Measurements from ENCODE around the gene GABARAP.

GABARAP gene

DNA sequence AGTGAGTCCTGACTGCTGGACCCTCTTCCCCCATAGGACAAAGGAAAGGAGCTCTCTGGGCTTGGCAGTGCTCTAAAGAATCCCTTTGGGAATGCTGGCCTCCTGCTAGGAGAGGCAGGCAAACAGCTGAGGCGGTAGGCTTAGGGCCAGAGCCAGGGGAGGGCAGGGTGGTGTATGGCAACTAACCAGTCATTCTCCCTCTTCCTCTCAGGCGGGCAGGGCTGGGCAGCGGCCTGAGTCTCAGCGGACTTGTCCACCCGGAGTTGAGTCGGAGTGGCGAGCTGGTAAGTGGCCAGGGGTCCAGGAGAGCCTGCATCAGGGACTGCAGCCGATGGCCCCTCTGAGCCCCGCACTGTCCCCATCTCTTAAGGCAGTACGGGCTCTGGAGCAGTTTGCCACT, 18.1 kb downstream of the GABARAP start:
- H3K36me3 ChIP-seq (ENCODE audit: control insufficient read depth, insufficient read depth, low read length), result peaks cover 75% of the 10 kb centered on the region
- peaks cover under 1% of the 10 kb centered on the region for H3K4me1 ChIP-seq (ENCODE audit: control insufficient read depth, insufficient read depth, low read length)
- no peaks in the 10 kb centered on the region for H3K27me3 ChIP-seq (ENCODE audit: control insufficient read depth, insufficient read depth, low read length)
- H3K4me3 ChIP-seq (ENCODE audit: low read depth, low read length), result no peak overlapping the region
- no peak overlapping the region for H3K9ac ChIP-seq (ENCODE audit: low read depth, low read length)
- H3K9me3 ChIP-seq (ENCODE audit: control insufficient read depth, insufficient read depth, low read length), result no peaks in the 10 kb centered on the region

DNA sequence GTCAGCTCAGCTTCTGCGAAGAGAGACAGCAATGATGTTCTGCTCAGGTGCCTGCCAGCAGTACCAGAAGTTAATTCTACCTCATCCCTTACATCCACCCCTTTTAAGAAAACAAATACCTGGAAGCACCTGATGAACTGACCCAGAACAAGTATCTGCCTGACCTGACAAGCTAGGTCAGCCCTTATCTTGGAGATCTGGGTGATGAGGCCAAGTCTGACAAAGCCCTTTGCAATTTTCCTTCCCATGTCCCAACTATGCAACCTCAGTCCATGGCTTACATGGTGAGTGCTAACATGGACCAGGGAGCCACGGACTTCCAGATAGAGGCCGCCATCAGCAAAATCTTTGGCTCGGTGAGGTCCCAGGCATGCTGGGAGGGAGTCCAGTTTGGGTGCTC, 18.9 kb downstream of the GABARAP start:
- Histone ChIP-seq H3K4me3 (ENCODE audit: low read depth, low read length) (no peak overlapping the region), H3K9ac (ENCODE audit: low read depth, low read length) (no peak overlapping the region), H3K27me3 (ENCODE audit: control insufficient read depth, insufficient read depth, low read length) (no peaks in the 10 kb centered on the region), H3K36me3 (ENCODE audit: control insufficient read depth, insufficient read depth, low read length) (peaks cover 69% of the 10 kb centered on the region), H3K9me3 (ENCODE audit: control insufficient read depth, insufficient read depth, low read length) (no peaks in the 10 kb centered on the region), H3K4me1 (ENCODE audit: control insufficient read depth, insufficient read depth, low read length) (peaks cover 3% of the 10 kb centered on the region)

DNA sequence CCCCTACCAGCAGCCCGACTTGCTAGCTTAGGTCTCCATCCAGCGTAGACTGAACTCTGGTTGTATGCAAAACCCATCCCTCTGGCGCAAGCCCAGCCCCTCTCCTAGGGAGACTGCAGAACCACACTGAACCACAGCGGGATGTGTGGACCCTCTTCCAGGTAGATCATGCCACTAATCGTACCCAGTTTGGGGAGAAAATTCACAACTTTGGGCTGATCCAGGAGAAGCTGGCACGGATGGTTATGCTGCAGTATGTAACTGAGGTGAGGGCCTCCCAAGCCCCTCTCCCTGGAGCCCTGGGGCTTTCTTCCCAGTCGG, 19.3 kb downstream of the GABARAP start:
- no peaks in the 10 kb centered on the region for H3K27me3 ChIP-seq (ENCODE audit: control insufficient read depth, insufficient read depth, low read length)
- H3K4me3 ChIP-seq (ENCODE audit: low read depth, low read length), result no peak overlapping the region
- peaks cover 65% of the 10 kb centered on the region for H3K36me3 ChIP-seq (ENCODE audit: control insufficient read depth, insufficient read depth, low read length)
- H3K4me1 ChIP-seq (ENCODE audit: control insufficient read depth, insufficient read depth, low read length), result peaks cover 6% of the 10 kb centered on the region
- no peak overlapping the region for H3K9ac ChIP-seq (ENCODE audit: low read depth, low read length)
- H3K9me3 ChIP-seq (ENCODE audit: control insufficient read depth, insufficient read depth, low read length), result no peaks in the 10 kb centered on the region

DNA sequence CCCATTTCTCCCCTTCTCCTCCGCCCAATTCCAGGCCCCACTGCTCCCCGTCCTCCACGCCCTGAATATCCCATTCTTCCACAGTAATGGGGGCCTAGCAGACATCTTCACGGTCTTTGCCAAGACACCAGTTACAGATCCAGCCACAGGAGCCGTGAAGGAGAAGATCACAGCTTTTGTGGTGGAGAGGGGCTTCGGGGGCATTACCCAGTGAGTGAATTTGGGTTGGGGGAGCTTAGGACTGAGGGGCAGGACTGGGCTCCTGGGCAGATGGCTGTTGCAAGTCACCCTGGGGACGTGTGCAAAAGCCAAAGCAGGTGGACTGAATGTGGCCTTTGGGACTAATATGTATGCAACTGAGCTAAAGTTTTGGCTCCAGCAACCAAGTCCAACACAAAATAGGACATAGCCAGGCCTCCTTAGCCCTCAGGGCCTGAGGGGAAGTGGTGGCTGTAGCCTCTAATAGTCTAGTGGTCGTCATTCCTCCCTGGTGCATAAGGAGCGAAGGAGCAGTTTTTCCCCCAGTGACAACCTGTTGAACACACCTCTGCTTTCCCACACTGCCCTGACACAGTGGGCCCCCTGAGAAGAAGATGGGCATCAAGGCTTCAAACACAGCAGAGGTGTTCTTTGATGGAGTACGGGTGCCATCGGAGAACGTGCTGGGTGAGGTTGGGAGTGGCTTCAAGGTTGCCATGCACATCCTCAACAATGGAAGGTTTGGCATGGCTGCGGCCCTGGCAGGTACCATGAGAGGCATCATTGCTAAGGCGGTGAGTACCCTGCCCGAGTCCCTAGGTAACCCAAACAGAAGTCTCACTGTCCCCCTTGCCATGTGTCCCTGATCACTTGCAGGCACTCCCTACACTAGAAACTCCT, 19.9 kb downstream of the GABARAP start:
- H3K36me3 ChIP-seq (ENCODE audit: control insufficient read depth, insufficient read depth, low read length), result peaks cover 59% of the 10 kb centered on the region
- H3K9me3 ChIP-seq (ENCODE audit: control insufficient read depth, insufficient read depth, low read length), result no peaks in the 10 kb centered on the region
- peaks cover 6% of the 10 kb centered on the region for H3K4me1 ChIP-seq (ENCODE audit: control insufficient read depth, insufficient read depth, low read length)
- H3K27me3 ChIP-seq (ENCODE audit: control insufficient read depth, insufficient read depth, low read length), result no peaks in the 10 kb centered on the region
- no peak overlapping the region for H3K4me3 ChIP-seq (ENCODE audit: low read depth, low read length)
- H3K9ac ChIP-seq (ENCODE audit: low read depth, low read length), result no peak overlapping the region

DNA sequence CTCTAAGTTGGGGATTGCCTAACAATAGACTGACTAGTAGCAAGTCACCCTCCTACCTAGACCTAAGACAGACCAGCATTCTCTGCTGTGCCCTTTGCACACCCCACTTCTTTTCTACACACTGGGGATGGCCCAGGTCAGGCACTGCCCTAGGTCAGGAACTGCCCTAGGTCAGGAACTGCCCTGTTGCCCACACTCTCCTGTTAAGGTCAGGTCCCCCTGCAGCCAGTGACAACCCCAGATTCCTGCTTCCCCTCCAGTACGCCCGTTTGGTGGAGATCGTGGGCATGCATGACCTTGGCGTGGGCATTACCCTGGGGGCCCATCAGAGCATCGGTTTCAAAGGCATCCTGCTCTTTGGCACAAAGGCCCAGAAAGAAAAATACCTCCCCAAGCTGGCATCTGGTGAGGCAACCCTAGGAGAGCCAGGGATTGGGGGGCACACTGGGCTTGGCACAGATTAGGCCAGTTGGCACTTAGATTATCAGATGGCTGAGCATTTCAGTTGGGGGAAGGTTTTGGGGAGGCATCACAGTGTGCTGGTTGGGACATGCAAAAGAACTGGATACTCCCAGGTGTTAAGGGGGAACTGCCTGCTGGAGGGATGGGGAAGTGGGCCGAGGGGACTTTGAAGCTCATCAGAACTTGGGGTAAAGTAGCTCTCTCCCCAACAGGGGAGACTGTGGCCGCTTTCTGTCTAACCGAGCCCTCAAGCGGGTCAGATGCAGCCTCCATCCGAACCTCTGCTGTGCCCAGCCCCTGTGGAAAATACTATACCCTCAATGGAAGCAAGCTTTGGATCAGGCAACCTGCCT, 20.8 kb downstream of the GABARAP start:
- peaks cover 6% of the 10 kb centered on the region for H3K4me1 ChIP-seq (ENCODE audit: control insufficient read depth, insufficient read depth, low read length)
- H3K4me3 ChIP-seq (ENCODE audit: low read depth, low read length), result no peak overlapping the region
- peaks cover 50% of the 10 kb centered on the region for H3K36me3 ChIP-seq (ENCODE audit: control insufficient read depth, insufficient read depth, low read length)
- H3K9me3 ChIP-seq (ENCODE audit: control insufficient read depth, insufficient read depth, low read length), result no peaks in the 10 kb centered on the region
- no peaks in the 10 kb centered on the region for H3K27me3 ChIP-seq (ENCODE audit: control insufficient read depth, insufficient read depth, low read length)
- no peak overlapping the region for H3K9ac ChIP-seq (ENCODE audit: low read depth, low read length)

DNA sequence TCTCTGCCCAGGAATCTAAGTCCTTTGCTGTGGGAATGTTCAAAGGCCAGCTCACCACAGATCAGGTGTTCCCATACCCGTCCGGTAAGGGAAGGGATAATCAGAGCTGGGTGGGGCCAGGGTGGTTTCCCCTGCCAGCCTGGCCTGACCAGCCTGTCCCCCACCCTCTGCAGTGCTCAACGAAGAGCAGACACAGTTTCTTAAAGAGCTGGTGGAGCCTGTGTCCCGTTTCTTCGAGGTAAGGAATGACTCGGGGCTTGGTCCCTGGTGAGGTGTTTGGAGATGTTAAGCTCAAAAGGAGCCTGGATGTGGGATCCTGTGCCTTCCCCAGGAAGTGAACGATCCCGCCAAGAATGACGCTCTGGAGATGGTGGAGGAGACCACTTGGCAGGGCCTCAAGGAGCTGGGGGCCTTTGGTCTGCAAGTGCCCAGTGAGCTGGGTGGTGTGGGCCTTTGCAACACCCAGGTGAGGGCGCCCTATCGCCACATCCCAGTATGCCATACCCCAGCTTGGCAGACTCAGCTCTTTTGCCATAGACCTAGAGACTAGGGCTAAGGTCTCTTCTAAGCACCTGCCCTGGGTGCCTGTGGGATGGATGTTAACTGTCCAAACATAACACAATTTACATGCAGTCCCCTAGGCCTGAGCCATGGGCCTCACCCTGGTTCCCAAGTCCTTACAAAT, 21.5 kb downstream of the GABARAP start:
- peaks cover 8% of the 10 kb centered on the region for H3K4me1 ChIP-seq (ENCODE audit: control insufficient read depth, insufficient read depth, low read length)
- H3K27me3 ChIP-seq (ENCODE audit: control insufficient read depth, insufficient read depth, low read length), result no peaks in the 10 kb centered on the region
- peak overlapping the region; percentile 69 for H3K4me3 ChIP-seq (ENCODE audit: low read depth, low read length)
- peak overlapping the region; percentile 68 for H3K9ac ChIP-seq (ENCODE audit: low read depth, low read length)
- H3K9me3 ChIP-seq (ENCODE audit: control insufficient read depth, insufficient read depth, low read length), result no peaks in the 10 kb centered on the region
- peaks cover 44% of the 10 kb centered on the region for H3K36me3 ChIP-seq (ENCODE audit: control insufficient read depth, insufficient read depth, low read length)

DNA sequence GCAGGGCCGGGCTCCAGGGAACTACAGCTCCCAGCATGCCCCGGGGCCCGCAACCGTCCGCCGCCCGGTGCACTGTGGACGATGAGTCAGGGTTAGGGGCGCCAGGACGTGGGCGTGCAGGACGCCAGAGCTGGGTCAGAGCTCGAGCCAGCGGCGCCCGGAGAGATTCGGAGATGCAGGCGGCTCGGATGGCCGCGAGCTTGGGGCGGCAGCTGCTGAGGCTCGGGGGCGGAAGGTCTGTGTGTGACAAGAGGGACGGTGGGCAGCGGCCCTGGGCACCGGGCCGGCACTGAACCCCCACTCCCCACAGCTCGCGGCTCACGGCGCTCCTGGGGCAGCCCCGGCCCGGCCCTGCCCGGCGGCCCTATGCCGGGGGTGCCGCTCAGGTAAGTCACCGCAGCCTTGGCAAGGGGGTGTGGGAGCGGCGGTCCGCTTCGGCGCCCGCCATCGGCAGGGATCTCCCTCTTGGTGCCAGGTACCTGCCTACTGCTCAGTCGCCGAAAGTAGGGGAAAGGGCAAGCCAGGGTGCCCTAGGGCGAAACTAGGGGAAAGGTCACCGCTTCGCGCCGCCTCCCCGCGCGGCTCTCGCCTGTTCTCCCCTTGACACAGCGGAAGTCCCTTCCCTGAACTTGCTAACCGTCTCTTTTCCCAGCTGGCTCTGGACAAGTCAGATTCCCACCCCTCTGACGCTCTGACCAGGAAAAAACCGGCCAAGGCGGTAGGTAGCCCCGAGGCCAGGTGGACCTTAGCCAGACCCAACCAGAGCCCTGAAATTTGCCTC, 22.2 kb downstream of the GABARAP start, which contains the start of the genes ACADVL and DLG4:
TSS of gene ACADVL (plus strand) at position 127 of the 781 bp plus-strand sequence. CDS start at position 174, 47 bp downstream.
TSS of gene DLG4 (minus strand) at position 25 of the 781 bp plus-strand sequence.
- Histone ChIP-seq H3K27me3 (ENCODE audit: control insufficient read depth, insufficient read depth, low read length) (no peaks in the 10 kb centered on the region), H3K9me3 (ENCODE audit: control insufficient read depth, insufficient read depth, low read length) (no peaks in the 10 kb centered on the region), H3K4me1 (ENCODE audit: control insufficient read depth, insufficient read depth, low read length) (peaks cover 8% of the 10 kb centered on the region), H3K36me3 (ENCODE audit: control insufficient read depth, insufficient read depth, low read length) (peaks cover 39% of the 10 kb centered on the region), H3K4me3 (ENCODE audit: low read depth, low read length) (peak within 1 kb of the TSS; percentile 69), H3K9ac (ENCODE audit: low read depth, low read length) (peak within 1 kb of the TSS; percentile 68)

DNA sequence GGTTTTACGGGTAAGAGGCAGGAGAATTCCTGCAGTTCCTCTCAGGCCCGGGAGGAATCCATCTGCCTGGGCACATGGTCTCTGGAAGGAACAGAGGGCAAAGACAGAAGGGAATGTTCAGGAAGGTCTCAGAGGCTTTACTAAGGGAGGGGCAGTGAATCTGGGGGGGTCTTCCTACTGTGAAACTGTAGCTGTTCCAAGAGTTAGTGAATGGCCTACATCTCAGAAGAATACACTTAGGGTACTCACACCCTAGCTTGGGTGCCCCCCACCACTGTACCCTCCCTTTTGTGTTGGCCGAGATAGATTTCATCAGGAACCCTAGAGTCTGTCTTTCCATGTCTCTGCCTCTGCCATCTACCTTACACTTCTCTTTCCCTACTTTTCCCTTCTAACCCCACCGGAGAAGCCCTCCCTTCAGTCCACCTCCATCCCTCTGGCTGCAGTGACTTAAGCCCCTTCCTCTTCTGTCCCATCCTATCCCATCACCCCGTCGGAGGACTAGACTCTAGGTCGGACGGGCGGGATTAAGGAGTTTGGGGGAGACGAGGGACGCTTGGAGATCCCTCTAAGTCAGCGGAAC, 22.9 kb downstream of the GABARAP start:
- Histone ChIP-seq H3K36me3 (ENCODE audit: control insufficient read depth, insufficient read depth, low read length) (peaks cover 32% of the 10 kb centered on the region), H3K9ac (ENCODE audit: low read depth, low read length) (no peak overlapping the region), H3K9me3 (ENCODE audit: control insufficient read depth, insufficient read depth, low read length) (no peaks in the 10 kb centered on the region), H3K4me3 (ENCODE audit: low read depth, low read length) (peak overlapping the region; percentile 69), H3K27me3 (ENCODE audit: control insufficient read depth, insufficient read depth, low read length) (no peaks in the 10 kb centered on the region), H3K4me1 (ENCODE audit: control insufficient read depth, insufficient read depth, low read length) (peaks cover 8% of the 10 kb centered on the region)

DNA sequence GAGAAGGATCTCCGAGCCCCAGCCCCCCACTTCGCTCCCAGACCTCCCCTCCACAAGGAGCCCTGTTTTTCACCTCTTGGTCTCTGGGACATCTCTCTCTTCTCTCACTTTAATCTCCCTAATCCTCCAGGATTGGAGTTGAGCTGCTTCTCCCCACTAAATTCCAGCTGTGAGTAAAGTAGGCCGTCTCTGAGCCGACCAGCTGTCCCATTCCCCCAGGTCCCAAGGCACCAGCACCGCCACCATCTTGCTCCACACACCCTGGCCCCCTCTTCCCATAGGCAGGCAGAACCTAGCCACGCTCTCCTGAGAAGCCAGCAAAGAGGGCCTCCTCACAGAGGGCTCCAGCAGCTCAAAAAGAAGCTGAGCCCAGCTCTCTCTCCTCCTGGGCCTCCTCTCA, 23.5 kb downstream of the GABARAP start:
- Histone ChIP-seq H3K4me1 (ENCODE audit: control insufficient read depth, insufficient read depth, low read length) (peaks cover 8% of the 10 kb centered on the region), H3K4me3 (ENCODE audit: low read depth, low read length) (no peak overlapping the region), H3K36me3 (ENCODE audit: control insufficient read depth, insufficient read depth, low read length) (peaks cover 27% of the 10 kb centered on the region), H3K9me3 (ENCODE audit: control insufficient read depth, insufficient read depth, low read length) (no peaks in the 10 kb centered on the region), H3K27me3 (ENCODE audit: control insufficient read depth, insufficient read depth, low read length) (no peaks in the 10 kb centered on the region), H3K9ac (ENCODE audit: low read depth, low read length) (no peak overlapping the region)

DNA sequence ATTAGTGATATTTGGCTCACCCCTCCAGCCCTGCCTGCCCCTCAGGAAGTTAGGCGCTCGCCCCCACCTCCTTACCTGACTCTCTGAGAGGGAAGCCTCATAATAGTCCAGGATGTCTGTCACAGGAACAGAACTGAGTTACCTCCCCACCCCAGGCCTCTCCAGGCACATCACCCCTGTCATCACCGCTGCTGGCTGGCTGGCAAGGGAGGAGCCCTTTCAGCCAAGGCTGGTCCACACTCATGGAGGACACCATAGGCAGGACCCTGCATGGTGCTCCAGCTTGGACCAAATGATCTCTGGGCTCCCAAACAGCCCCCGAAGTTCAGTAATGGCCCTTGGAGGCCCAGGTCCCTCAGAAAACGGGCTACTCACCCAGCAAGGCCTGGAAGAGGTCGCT, 24.1 kb downstream of the GABARAP start:
- peaks cover 10% of the 10 kb centered on the region for H3K4me1 ChIP-seq (ENCODE audit: control insufficient read depth, insufficient read depth, low read length)
- no peaks in the 10 kb centered on the region for H3K9me3 ChIP-seq (ENCODE audit: control insufficient read depth, insufficient read depth, low read length)
- H3K27me3 ChIP-seq (ENCODE audit: control insufficient read depth, insufficient read depth, low read length), result no peaks in the 10 kb centered on the region
- H3K4me3 ChIP-seq (ENCODE audit: low read depth, low read length), result peak overlapping the region; percentile 49
- H3K9ac ChIP-seq (ENCODE audit: low read depth, low read length), result peak overlapping the region; percentile 26
- H3K36me3 ChIP-seq (ENCODE audit: control insufficient read depth, insufficient read depth, low read length), result peaks cover 21% of the 10 kb centered on the region
